T-helper 17 cell (primary cell): ENCODE results near the gene TEX13B. TPM values are rescaled to one million over a fixed set of nuclear protein-coding genes. Genes with fewer than 3 reads are reported as not detected.
A peak's percentile ranks its signal among the peaks of the same experiment; 100 is the strongest.

ENCODE experiments used
- ATAC-seq: fragments of 150-1000 bp; cut with Tn5 transposase; 2 replicates; pipeline ENCODE4 v1.10.0; 2021; ENCODE audit warnings: mild to moderate bottlenecking, moderate library complexity
- DNase-seq, 3 donors: peaks; one replicate each; pipeline versions ENCODE4 v3.0.0 to v3.0.0-alpha.2; 2020 to 2021
- H3K9me3 ChIP-seq: one replicate; pipeline ENCODE4 v1.7.0; 2013; ENCODE audit warnings: low read length, mild to moderate bottlenecking; ENCODE audit not compliant: control insufficient read depth, poor library complexity, severe bottlenecking
- H3K27ac Mint-ChIP-seq: one replicate; pipeline ENCODE4 v1.8.0; 2022; ENCODE audit warnings: mild to moderate bottlenecking, moderate library complexity, mixed read lengths
- H3K27me3 Mint-ChIP-seq: one replicate; pipeline ENCODE4 v1.8.0; 2022; ENCODE audit warnings: mixed read lengths
- H3K36me3 Mint-ChIP-seq: one replicate; pipeline ENCODE4 v1.8.0; 2022; ENCODE audit warnings: low read depth, mixed read lengths
- H3K4me1 Mint-ChIP-seq: one replicate; pipeline ENCODE4 v1.8.0; 2022; ENCODE audit warnings: mild to moderate bottlenecking, mixed read lengths
- H3K4me3 Mint-ChIP-seq: one replicate; pipeline ENCODE4 v1.8.0; 2022; ENCODE audit warnings: mild to moderate bottlenecking, moderate library complexity, mixed read lengths
- total RNA-seq, 4 donors: library from RNA in 2 of 4; stranded (reverse) in 2 of 4; gene quantifications; one replicate each; pipeline ENCODE4 v1.2.3 and lab custom pipeline; 2022 to 2026

TEX13B gene, protein sequence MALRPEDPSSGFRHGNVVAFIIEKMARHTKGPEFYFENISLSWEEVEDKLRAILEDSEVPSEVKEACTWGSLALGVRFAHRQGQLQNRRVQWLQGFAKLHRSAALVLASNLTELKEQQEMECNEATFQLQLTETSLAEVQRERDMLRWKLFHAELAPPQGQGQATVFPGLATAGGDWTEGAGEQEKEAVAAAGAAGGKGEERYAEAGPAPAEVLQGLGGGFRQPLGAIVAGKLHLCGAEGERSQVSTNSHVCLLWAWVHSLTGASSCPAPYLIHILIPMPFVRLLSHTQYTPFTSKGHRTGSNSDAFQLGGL
- total RNA-seq (not detected), total RNA-seq (lab: John Stamatoyannopoulos, UW) (0 reads per million in 2 donors)

DNA sequence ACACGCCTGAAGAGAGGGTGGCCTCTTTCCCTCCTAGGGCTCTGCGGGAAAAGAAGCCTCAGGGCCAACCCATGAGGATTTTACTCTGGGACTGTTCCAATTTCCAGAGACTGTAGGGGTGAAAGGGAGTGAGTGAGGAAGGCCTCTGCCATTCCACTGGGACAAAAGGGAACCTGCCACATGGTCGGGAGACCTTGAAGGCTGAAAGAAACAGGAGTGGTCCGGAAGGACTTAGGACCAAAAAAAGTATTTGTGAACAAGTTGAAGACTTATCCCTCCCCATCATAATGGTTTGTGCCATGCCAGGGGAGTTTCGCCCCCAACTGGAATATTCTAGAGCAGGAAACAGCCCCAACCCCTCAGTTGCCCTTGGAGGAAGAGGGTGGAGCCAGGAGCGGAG is at the start of gene TEX13B:
TEX13B (minus strand) TSS at position 15 of the 400 bp plus-strand sequence. CDS start 243 bp downstream, outside the sequence.
- no peak within 1 kb of the TSS for H3K27ac Mint-ChIP-seq

DNA sequence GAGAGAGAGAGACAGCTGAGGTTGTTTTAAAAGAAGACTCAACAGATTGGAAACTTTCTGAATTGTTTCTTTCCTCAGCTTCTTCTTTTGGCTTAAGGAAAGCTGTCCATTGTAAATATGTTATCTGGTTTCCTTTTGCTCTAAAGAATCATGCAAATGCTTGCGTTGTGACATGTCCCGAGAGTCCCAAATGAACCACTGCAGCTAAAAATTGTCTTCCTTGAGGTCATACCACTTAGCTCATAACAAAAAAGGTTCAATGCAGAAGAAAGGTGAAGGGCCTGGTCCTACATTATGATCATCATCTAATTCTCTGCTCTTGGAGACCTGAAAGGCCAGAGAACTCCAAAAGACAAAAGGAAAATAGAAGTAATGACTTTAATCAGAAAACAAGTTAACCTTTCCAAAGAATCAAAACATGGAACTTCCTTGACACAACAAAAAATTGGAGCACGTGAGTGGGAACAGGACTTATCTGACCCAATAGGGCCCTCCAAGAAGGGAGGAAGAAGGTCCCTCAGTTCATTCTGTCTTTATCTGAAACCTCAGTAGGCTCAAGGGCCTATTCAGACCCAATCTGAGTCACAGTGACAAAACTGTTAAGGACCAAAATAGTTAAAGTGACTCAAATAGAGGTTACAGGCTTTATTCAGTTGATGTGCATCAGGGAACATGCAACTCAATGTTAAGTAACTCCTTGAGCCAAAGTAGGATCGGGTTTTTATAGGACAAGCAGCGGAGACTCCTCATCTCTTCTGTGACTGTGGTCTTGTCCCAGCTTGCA is 48.0 kb upstream of the TEX13B start:
- Mint-ChIP-seq H3K27me3 (no peaks in the 10 kb centered on the region), H3K4me3 (no peak overlapping the region), H3K36me3 (no peaks in the 10 kb centered on the region), H3K4me1 (peaks cover 35% of the 10 kb centered on the region), H3K27ac (no peak overlapping the region)
- ATAC-seq (no peak), DNase-seq (no peak)
- no peaks in the 10 kb centered on the region for H3K9me3 ChIP-seq

More for the DNA sequence above, at the start of gene TEX13B:
- no peaks in the 10 kb centered on the region for H3K9me3 ChIP-seq
- Mint-ChIP-seq H3K4me3 (no peak within 1 kb of the TSS), H3K36me3 (no peaks in the 10 kb centered on the region), H3K4me1 (peaks cover 3% of the 10 kb centered on the region), H3K27me3 (no peaks in the 10 kb centered on the region)
- no peak for DNase-seq
- no peak for ATAC-seq

DNA sequence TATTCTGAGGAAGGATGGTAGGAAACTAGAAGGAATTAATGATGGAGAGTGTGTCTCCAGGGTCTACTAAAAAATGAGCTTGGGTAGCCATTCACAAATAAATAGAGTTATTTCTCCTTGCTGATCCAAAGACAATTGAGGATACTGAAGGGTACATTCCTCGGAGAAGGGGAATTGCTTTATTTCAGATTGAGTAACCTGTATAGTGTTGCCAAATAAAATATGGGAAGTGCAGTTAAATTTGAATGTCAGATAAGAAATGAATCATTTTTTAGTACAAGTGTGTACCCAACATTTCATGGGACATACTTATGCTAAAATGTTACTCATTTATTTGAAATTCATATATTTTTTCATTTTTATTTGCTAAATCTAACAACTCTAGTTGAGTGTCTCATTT is 46.7 kb upstream of the TEX13B start:
- H3K4me3 Mint-ChIP-seq: no peak overlapping the region
- H3K27me3 Mint-ChIP-seq: no peaks in the 10 kb centered on the region
- no peaks in the 10 kb centered on the region for H3K9me3 ChIP-seq
- H3K27ac Mint-ChIP-seq: no peak overlapping the region
- peaks cover 40% of the 10 kb centered on the region for H3K4me1 Mint-ChIP-seq
- ATAC-seq (no peak), DNase-seq (no peak)
- H3K36me3 Mint-ChIP-seq: no peaks in the 10 kb centered on the region

DNA sequence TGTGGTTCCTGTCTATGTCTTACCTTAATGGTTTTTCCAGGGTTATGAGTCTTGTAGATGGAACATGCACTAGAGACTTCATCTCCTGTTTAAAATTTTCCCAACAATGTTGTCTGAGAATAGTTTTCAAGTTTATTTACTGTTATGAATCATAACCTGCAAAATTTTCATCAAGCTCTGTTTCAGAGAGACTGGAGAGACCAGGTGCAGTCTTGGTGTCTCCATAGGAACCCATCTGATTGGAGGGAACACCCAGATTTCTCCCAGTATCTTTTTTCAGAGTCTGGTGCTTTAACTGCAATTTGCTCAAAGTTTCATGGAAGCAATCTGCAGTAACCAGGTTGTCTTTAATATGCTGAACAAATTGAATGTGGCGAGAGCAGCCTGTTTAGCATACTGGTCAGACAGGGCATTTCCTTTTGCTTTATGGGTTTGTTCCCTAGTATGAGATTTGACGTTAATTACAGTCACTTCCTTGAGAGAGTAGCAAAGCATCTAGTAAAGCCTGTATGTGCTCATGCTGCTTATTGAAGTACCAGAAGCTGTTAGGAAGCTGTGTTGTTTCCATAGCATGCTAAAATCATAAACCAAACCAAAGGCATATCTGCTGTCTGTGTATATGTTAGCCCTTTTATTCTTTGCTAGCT is 43.9 kb upstream of the TEX13B start:
- ATAC-seq: peak; percentile 91
- no peaks in the 10 kb centered on the region for H3K36me3 Mint-ChIP-seq
- H3K4me1 Mint-ChIP-seq: peaks cover 43% of the 10 kb centered on the region

DNA sequence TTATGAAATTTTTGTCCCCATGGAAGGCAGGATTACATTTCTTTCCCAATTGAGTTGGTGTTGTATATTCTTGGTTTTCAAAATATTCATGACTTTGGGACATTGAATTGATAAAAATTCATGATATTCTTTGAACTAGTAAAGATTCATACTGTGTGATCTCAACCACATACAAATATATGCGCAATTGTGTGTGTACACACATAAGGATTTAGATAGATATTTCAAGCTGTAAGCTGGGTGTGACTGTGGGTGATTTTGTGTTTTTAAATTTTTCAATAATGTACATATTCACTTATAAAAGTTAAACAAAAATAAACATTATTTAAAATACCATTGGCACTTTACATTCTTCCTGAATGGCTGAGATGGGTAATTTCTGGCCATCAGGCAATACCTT is 43.2 kb upstream of the TEX13B start:
- ATAC-seq: no peak
- Mint-ChIP-seq H3K4me1 (peaks cover 42% of the 10 kb centered on the region), H3K27ac (peak overlapping the region; percentile 54)

More for the DNA sequence above, 43.9 kb upstream of the TEX13B start:
- Mint-ChIP-seq H3K27me3 (no peaks in the 10 kb centered on the region), H3K4me3 (peak overlapping the region; percentile 25), H3K27ac (peak overlapping the region; percentile 54)
- no peaks in the 10 kb centered on the region for H3K9me3 ChIP-seq
- DNase-seq: no peak

DNA sequence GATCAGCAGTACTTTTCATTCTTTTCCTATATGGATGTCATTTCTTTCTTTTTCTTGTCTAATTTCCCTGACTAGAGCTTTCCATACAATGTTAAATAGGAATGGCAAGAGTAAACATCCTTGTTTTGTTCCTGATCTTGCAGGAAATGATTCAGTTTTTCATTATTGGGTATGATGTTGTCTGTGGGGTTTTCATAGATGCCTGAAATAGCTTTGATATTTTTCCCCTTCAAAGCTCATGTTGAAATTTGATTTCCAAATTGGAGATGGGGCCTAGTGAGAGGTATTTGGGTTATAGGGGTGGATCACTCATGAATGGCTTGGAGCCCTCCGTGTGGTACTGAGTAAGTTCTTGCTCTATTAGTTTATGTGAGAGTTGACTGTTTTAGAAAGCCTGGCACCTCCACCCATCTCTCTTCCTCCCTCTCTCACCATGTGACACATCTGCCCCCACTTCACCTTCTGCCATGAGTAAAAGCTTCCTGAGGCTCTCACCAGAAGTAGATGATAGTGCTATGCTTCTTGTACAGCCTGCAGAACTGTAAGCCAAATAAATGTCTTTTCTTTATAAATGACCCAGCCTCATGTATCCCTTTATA is 40.4 kb upstream of the TEX13B start:
- Mint-ChIP-seq H3K27ac (peak overlapping the region; percentile 61), H3K4me3 (peak overlapping the region; percentile 41), H3K36me3 (no peaks in the 10 kb centered on the region), H3K4me1 (peaks cover 46% of the 10 kb centered on the region), H3K27me3 (no peaks in the 10 kb centered on the region)
- ATAC-seq (no peak), DNase-seq (no peak)
- no peaks in the 10 kb centered on the region for H3K9me3 ChIP-seq

More for the DNA sequence above, 43.2 kb upstream of the TEX13B start:
- Mint-ChIP-seq H3K27me3 (no peaks in the 10 kb centered on the region), H3K36me3 (no peaks in the 10 kb centered on the region), H3K4me3 (no peak overlapping the region)
- H3K9me3 ChIP-seq: no peaks in the 10 kb centered on the region
- no peak for DNase-seq

DNA sequence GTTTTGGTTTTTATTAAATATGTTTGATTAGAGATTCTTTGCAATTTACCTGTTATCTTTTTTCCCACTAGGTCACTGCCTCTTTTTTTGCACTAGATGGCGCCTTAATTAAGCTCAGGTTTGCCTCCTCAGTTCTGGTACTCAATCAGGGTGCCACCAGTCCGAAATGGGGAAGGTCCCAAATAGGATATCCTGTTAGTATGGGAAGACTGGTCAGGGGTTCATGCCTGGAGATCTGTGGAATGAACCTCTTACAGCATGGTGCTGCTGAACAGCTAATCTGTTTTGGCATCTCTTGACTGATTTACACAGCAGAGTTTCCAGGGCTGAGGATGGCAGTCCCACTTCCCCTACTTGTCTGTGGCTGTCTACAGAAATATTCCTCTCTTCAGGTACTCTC is 38.5 kb upstream of the TEX13B start:
- peaks cover 44% of the 10 kb centered on the region for H3K4me1 Mint-ChIP-seq
- H3K9me3 ChIP-seq: no peaks in the 10 kb centered on the region
- peak overlapping the region; percentile 96 for H3K4me3 Mint-ChIP-seq
- H3K36me3 Mint-ChIP-seq: no peaks in the 10 kb centered on the region
- DNase-seq (no peak), ATAC-seq (no peak)
- no peaks in the 10 kb centered on the region for H3K27me3 Mint-ChIP-seq
- H3K27ac Mint-ChIP-seq: peak overlapping the region; percentile 98

DNA sequence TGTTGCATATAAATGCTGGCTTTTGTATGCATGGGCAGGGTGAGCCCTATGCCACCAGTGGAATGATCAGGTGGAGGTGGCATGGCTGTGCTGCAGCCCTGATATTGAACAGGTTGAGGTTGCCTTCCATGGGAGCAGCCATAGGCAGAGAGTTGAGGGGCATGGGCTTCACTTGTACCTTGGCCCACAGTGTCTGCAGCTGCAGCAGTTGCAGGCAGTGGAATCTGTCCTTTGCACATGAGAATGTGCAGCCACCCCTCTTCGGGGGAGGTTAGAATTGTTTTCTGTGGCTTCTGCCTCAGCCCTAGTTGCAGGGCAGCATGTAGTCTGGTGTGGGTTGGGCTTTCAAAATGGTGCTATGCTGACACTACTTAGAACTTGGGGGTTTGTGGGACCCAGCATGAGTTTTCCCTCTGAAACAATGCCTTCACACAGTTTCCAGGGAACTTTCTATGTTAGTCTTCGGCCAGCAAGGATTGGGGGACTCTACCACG is 37.3 kb upstream of the TEX13B start:
- peak; percentile 33 for ATAC-seq
- no peak for DNase-seq
- H3K9me3 ChIP-seq: no peaks in the 10 kb centered on the region
- Mint-ChIP-seq H3K27ac (peak overlapping the region; percentile 98), H3K4me1 (peaks cover 41% of the 10 kb centered on the region), H3K27me3 (no peaks in the 10 kb centered on the region), H3K4me3 (peak overlapping the region; percentile 96), H3K36me3 (no peaks in the 10 kb centered on the region)

DNA sequence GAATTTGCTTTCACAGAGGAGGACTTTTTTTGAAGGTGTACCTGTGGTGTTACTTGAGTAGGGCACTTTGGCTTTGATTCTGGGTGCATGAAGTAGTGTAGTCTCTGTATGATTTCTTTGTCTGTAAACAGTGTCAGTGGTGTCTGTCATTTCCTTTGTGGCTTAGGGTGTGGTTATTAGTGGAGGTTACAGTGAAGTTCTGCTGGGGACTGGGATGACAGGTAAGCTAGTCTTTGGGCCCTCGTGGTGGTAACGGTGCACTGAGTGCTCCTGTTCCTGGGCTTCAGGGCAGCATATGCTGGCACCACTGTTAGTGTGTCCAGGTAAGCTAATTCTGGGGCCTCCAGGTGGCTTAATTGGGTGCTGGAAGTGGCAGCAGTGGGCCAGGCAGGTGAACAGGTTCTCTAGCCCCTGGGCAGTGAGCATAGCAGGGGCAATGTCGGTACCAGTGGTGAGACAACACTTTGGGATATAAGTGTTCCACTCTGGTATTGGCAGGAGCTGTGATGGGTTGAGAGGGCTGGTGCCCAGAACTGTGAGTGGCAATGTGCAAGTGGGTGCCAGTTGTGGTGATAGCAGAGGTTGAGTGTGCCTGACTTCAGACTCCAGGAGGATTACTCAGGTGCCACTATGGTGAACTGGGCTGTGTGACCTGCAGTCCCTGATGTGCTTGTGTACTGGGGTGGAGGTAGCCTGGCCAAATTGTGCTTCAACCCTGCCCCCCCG is 36.6 kb upstream of the TEX13B start:
- Mint-ChIP-seq H3K4me1 (peaks cover 39% of the 10 kb centered on the region), H3K4me3 (peak overlapping the region; percentile 96), H3K27me3 (no peaks in the 10 kb centered on the region), H3K36me3 (no peaks in the 10 kb centered on the region), H3K27ac (peak overlapping the region; percentile 98)
- ATAC-seq (peak; percentile 94), DNase-seq (no peak)
- H3K9me3 ChIP-seq: no peaks in the 10 kb centered on the region

DNA sequence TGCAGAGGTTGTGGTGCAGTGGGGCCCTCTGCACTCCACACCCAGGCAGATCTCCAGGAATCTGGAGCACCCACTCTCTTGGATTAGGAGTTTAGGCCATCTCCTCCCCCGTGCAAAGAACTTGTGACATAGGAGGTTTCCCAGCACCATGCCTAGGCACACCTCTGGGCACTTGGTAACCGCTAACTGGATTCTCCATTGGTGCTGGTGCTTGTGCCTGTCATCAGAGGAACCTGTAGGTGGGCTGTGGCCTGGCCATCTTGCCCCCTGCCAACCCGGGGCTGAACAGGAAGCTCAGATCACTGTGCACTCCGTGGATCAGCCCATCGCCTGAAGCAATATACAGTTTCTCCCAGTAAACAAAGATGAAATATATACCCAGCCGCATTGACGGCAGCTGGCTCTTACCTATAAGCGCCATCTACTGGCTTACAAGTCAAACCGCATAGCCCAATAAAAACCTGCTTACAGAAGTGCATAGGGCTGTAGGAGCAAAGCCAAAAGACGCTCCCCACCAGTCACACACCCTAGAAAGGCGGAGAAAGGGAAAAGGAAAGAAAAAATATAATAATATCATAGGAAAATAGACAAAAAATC is 19.1 kb upstream of the TEX13B start:
- H3K9me3 ChIP-seq: no peaks in the 10 kb centered on the region
- DNase-seq (no peak), ATAC-seq (peak; percentile 97)
- H3K27ac Mint-ChIP-seq: no peak overlapping the region
- H3K4me3 Mint-ChIP-seq: no peak overlapping the region
- no peaks in the 10 kb centered on the region for H3K27me3 Mint-ChIP-seq
- no peaks in the 10 kb centered on the region for H3K4me1 Mint-ChIP-seq
- no peaks in the 10 kb centered on the region for H3K36me3 Mint-ChIP-seq

DNA sequence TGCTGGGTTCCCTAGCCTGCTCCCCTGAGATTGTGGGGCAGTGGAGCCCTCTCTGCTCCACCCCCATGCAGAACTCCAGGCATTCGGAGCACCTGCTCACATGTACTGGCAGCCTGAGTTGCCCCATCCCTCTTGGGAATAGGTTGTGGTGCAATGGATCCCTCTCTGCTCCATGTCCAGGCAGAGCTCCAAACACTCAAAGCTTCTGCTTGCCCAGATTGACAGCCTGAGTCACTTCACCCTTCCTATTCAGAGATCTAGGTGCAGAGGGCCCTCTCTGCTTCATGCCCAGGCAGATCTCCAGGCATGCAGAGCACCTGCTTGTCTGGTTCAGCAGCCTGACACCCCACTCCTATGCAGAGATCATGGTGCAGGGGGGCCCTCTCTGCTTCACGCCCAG is 18.6 kb upstream of the TEX13B start:
- Mint-ChIP-seq H3K27ac (no peak overlapping the region), H3K36me3 (no peaks in the 10 kb centered on the region), H3K4me3 (no peak overlapping the region), H3K27me3 (no peaks in the 10 kb centered on the region), H3K4me1 (no peaks in the 10 kb centered on the region)
- ATAC-seq: no peak
- no peaks in the 10 kb centered on the region for H3K9me3 ChIP-seq
- DNase-seq: no peak

DNA sequence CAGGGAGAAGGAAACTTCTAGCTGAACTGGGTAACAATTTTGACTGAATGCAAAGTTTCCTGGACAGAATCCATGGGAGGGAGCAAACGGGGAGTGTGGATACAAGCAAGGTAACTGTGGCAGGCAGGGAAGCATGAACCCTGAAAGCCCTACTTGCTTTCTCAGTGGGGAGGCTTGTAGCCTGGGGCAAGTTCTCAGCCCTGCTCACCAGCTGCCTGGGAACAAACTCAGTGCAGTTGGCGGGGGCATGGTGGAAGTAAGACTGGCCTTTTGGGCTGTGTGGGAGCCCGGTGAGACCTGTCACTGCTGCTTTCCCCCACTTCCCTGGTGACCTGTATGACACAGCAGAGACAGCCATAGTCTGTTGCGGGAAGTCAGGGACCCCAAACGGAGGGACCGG is 14.0 kb upstream of the TEX13B start:
- H3K4me1 Mint-ChIP-seq: no peaks in the 10 kb centered on the region
- DNase-seq (no peak), ATAC-seq (no peak)
- H3K36me3 Mint-ChIP-seq: peaks cover 4% of the 10 kb centered on the region
- no peak overlapping the region for H3K4me3 Mint-ChIP-seq
- no peak overlapping the region for H3K27ac Mint-ChIP-seq
- H3K9me3 ChIP-seq: no peaks in the 10 kb centered on the region
- H3K27me3 Mint-ChIP-seq: peaks cover 12% of the 10 kb centered on the region
